ENCODE data around the gene DYSF.
"Not testable (repeated sequence)": the region's sequence is repeated elsewhere in the genome, so short reads cannot be mapped to it uniquely, and the experiment has no call there.

DYSF gene

DNA sequence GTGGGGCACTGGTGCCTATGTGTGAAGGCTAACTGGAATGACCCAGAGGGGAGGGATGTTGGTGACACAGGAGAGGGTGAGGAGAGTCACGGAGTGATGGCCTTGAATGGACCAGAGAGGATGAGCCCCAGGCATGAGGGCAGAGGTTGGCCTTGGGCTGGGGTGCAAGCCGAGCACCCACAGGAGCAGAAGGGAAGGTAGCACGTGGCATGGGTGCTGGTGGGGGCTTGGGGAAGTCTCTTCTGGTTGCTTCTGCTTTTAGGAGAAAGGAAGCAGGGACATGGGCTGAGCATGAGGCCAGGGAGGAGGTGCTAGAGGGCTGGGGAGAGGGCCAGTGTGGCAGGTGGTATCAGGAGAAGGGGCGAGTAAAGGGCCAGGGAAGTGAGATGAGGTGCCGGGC is 183.8 kb downstream of the DYSF start:
- CTCF ChIA-PET, result no interaction called here
- DNase-seq (ENCODE audit: extremely low spot score), result no peak

DNA sequence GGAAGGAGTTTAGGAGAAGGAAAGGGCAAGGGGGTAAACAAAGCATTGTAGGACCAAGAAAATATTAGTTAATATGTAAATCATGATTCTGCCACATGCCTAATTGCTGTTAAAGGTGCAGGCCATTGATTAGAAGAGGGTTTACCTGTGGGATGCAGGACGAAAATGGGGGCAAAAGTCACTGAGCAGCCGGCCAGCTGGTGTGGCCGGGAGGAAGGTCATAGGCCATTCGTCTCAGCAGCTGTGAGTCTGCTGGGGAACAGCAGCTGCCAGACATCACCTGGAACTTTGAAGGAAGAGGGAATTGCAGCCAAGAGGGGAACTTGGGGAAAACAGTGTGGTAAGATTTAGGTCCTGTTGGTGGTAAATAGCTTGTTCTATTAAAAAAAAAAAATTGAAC is 184.4 kb downstream of the DYSF start:
- DNase-seq (ENCODE audit: extremely low spot score), result no peak
- TF ChIP-seq L3MBTL2 (conservative IDR thresholded peaks at IDR 0.05) (no peak), LEF1 (IDR thresholded peaks at IDR 0.05; ENCODE audit: borderline replicate concordance) (no peak), FOXA1 (IDR thresholded peaks at IDR 0.05) (no peak)
- POLR2A ChIA-PET, result no interaction called here
- CTCF ChIA-PET, result no interaction called here

More for the DNA sequence above, 183.8 kb downstream of the DYSF start:
- POLR2A ChIA-PET, result no interaction called here
- TF ChIP-seq NFRKB (IDR thresholded peaks at IDR 0.05), result no peak

DNA sequence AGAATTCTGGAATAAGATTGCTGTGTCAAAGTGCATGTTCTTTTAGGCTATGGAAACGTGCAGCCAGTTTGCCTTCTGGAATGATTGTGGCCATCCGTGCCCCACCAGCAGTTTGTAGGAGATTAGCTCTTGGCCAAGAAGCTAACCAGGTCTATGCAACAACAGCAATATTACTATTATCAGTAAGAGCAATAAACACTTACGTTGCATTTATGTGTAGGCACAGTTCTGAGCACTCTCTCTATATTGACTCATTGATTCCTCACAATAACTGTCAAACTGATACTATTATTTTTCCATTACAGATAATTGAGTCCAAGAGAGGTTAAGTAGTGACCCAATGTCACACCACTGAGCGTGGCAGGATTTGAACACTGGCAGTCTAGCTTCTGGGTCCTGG is 186.4 kb downstream of the DYSF start:
- CTCF ChIA-PET, result no interaction called here
- POLR2A ChIA-PET, result no interaction called here
- DNase-seq (ENCODE audit: extremely low spot score), result no peak
- no peak for TF ChIP-seq CTBP1 (IDR thresholded peaks at IDR 0.05; ENCODE audit: borderline replicate concordance)
- no peak for TF ChIP-seq SUZ12 (IDR thresholded peaks at IDR 0.05)
- TF ChIP-seq SP1 (IDR thresholded peaks at IDR 0.05), result no peak
- TF ChIP-seq BHLHE40 (IDR thresholded peaks at IDR 0.05; ENCODE audit: borderline replicate concordance), result no peak
- TF ChIP-seq ARNT (IDR thresholded peaks at IDR 0.05), result no peak
- TF ChIP-seq L3MBTL2 (conservative IDR thresholded peaks at IDR 0.05), result no peak
- no peak for TF ChIP-seq LEF1 (IDR thresholded peaks at IDR 0.05; ENCODE audit: borderline replicate concordance)
- no peak for TF ChIP-seq ELF4 (IDR thresholded peaks at IDR 0.05)
- TF ChIP-seq FOXA1 (IDR thresholded peaks at IDR 0.05), result no peak
- no peak for TF ChIP-seq ZNF384 (IDR thresholded peaks at IDR 0.05)
- TF ChIP-seq, protein P1, sequence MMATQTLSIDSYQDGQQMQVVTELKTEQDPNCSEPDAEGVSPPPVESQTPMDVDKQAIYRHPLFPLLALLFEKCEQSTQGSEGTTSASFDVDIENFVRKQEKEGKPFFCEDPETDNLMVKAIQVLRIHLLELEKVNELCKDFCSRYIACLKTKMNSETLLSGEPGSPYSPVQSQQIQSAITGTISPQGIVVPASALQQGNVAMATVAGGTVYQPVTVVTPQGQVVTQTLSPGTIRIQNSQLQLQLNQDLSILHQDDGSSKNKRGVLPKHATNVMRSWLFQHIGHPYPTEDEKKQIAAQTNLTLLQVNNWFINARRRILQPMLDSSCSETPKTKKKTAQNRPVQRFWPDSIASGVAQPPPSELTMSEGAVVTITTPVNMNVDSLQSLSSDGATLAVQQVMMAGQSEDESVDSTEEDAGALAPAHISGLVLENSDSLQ (IDR thresholded peaks at IDR 0.05), result no peak
- no peak for TF ChIP-seq FOXK2 (IDR thresholded peaks at IDR 0.05)
- no peak for TF ChIP-seq TARDBP (IDR thresholded peaks at IDR 0.05)

DNA sequence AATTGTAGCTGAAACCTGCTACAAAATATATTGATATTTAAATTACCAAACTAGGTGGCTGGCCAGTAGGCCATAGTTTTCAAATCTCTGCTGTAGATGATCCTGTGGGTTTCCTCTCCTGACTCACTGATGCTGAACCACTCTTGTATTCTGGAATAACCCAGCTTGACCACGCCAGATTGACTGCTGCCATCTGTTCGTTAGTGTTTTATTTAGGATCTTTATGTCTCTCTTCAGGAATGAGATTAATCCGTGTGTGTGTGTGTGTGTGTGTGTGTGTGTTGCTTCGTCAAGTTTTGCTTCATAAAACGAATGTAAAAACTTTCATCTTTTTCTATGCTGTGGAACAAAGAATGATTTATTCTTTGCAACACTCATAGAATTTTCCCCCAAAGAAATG is 187.1 kb downstream of the DYSF start:
- TF ChIP-seq BHLHE40 (IDR thresholded peaks at IDR 0.05; ENCODE audit: borderline replicate concordance), result no peak
- no peak for TF ChIP-seq CTBP1 (IDR thresholded peaks at IDR 0.05; ENCODE audit: borderline replicate concordance)
- no peak for TF ChIP-seq HDGF (IDR thresholded peaks at IDR 0.05; ENCODE audit: borderline replicate concordance)
- TF ChIP-seq FOXA1 (IDR thresholded peaks at IDR 0.05), result no peak
- TF ChIP-seq LEF1 (IDR thresholded peaks at IDR 0.05; ENCODE audit: borderline replicate concordance), result no peak
- no peak for TF ChIP-seq ARNT (IDR thresholded peaks at IDR 0.05)
- TF ChIP-seq FOXK2 (IDR thresholded peaks at IDR 0.05), result no peak
- TF ChIP-seq ELF4 (IDR thresholded peaks at IDR 0.05), result no peak
- no peak for TF ChIP-seq NFRKB (IDR thresholded peaks at IDR 0.05)
- TF ChIP-seq FOXM1 (IDR thresholded peaks at IDR 0.05; ENCODE audit: borderline replicate concordance), result no peak
- ChIA-PET POLR2A (no interaction called here), CTCF (no interaction called here)
- no peak for DNase-seq (ENCODE audit: extremely low spot score)

DNA sequence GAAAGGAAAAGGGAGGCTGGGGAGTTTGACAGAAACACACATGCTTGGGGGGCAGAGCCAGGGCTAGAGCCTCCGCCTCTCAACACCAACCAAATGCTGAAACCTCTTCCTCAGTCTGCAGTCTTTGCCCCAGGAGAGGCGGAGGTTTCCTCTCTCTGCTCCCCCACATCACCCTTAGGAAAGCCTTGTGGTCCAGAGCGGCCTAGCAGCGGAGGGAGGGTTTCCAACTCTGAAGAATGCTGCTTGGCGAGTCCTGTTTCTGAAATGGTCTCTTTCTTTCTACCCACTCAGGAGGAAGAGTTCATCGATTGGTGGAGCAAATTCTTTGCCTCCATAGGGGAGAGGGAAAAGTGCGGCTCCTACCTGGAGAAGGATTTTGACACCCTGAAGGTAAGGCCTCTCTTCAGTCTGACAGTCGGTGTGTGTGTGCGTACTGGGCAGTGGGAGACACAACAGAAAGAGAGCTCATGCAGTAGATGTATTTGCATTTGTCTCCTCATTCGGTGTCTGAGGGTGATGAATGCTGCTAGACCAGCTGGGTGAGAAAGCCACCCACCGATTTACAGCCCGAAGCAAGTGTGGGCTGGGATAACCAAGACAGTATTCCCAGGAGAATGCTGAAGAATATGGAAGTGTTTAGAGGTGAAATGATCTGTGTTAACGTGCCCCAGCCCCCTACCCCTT is 190.5 kb downstream of the DYSF start:
- CTCF ChIA-PET, result no interaction called here
- no peak for DNase-seq (ENCODE audit: extremely low spot score)
- POLR2A ChIA-PET, result no interaction called here
- no peak for TF ChIP-seq CTBP1 (IDR thresholded peaks at IDR 0.05; ENCODE audit: borderline replicate concordance)

DNA sequence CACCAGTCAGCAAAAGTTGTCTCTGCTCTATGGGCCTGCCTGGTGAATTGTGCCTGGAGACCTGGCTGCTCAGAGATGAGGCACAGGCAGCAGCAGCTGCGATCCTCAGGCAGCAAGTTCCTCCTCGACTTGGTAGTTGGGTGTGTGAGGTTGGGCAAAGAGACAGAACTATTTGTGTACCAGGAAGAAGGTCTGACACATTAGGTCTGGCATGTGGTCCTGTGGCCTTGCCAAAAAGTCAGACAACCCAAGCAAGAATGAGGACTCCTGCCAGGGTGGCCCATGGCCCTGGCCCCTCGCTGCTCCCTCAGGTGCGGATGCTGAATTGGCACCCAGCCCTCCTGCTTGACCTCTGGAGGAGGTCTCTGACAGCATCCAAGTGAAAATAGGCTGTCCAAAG is 192.7 kb downstream of the DYSF start:
- no peak for TF ChIP-seq LEF1 (IDR thresholded peaks at IDR 0.05; ENCODE audit: borderline replicate concordance)
- TF ChIP-seq ELF4 (IDR thresholded peaks at IDR 0.05), result no peak
- no peak for TF ChIP-seq FOXK2 (IDR thresholded peaks at IDR 0.05)
- TF ChIP-seq CTBP1 (IDR thresholded peaks at IDR 0.05; ENCODE audit: borderline replicate concordance), result no peak
- no peak for TF ChIP-seq SP1 (IDR thresholded peaks at IDR 0.05)
- TF ChIP-seq BHLHE40 (IDR thresholded peaks at IDR 0.05; ENCODE audit: borderline replicate concordance), result no peak
- no peak for TF ChIP-seq ZNF384 (IDR thresholded peaks at IDR 0.05)
- no peak for TF ChIP-seq FOXA1 (IDR thresholded peaks at IDR 0.05)
- ChIA-PET CTCF (no interaction called here), POLR2A (no interaction called here)
- DNase-seq (ENCODE audit: extremely low spot score), result no peak

DNA sequence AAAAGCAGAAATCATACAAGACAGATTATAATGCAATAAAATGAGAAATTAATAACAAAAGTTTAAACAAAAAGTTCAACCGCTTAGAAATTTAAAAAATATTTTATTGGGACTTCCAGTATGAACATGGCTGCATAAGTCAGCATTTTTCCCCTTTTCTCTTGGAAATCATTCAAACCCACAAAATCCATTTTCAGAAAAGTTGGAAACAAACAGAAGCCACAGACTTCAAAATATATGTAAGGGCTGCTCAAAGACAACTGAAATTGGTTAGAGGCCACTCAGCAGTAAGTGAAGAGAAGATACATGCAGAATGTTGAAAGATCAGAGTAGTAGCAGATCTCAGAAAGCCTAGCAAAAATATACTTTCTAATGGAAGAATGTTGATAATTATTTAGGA is 194.0 kb downstream of the DYSF start:
- no peak for DNase-seq (ENCODE audit: extremely low spot score)
- TF ChIP-seq ELF4 (IDR thresholded peaks at IDR 0.05) (no peak), CTBP1 (IDR thresholded peaks at IDR 0.05; ENCODE audit: borderline replicate concordance) (no peak), FOXK2 (IDR thresholded peaks at IDR 0.05) (no peak), LEF1 (IDR thresholded peaks at IDR 0.05; ENCODE audit: borderline replicate concordance) (no peak), NFRKB (IDR thresholded peaks at IDR 0.05) (no peak), FOXM1 (IDR thresholded peaks at IDR 0.05; ENCODE audit: borderline replicate concordance) (no peak), L3MBTL2 (conservative IDR thresholded peaks at IDR 0.05) (no peak), SUZ12 (IDR thresholded peaks at IDR 0.05) (no peak), ARNT (IDR thresholded peaks at IDR 0.05) (no peak), HDGF (IDR thresholded peaks at IDR 0.05; ENCODE audit: borderline replicate concordance) (no peak), BHLHE40 (IDR thresholded peaks at IDR 0.05; ENCODE audit: borderline replicate concordance) (no peak), SP1 (IDR thresholded peaks at IDR 0.05) (no peak), FOXA1 (IDR thresholded peaks at IDR 0.05) (no peak), TARDBP (IDR thresholded peaks at IDR 0.05) (no peak), ZNF384 (IDR thresholded peaks at IDR 0.05) (no peak)
- TF ChIP-seq, protein P1 (IDR thresholded peaks at IDR 0.05), result no peak
- CTCF ChIA-PET, result interaction anchor here (0.6 kb wide), 1 partner anchor 887 kb away, joined by 7 read pairs; no protein-coding TSS in a partner anchor
- POLR2A ChIA-PET, result no interaction called here

DNA sequence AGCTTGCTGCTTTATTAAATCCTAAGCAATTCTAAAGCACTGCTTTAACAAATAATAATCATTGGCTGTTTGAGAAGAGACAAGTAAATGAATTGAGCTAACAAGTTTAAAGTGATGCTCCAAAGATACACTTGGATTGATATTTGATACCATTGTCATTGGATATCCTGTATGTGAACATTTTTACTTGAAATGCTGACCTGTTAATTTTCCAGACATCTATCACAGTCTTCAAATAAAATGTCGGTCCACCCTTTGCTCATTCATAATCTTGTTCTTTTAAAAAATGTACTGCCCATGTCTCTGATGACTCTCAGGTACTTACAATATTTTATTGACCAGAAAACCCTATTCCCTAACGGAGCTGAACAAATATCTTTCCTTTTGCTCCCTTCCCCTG is 202.1 kb downstream of the DYSF start:
- no peak for TF ChIP-seq ARNT (IDR thresholded peaks at IDR 0.05)
- TF ChIP-seq HDGF (IDR thresholded peaks at IDR 0.05; ENCODE audit: borderline replicate concordance), result no peak
- no peak for TF ChIP-seq SUZ12 (IDR thresholded peaks at IDR 0.05)
- TF ChIP-seq FOXK2 (IDR thresholded peaks at IDR 0.05), result no peak
- TF ChIP-seq, protein P1 (IDR thresholded peaks at IDR 0.05), result no peak
- TF ChIP-seq NFRKB (IDR thresholded peaks at IDR 0.05), result no peak
- no peak for TF ChIP-seq FOXA1 (IDR thresholded peaks at IDR 0.05)
- no peak for TF ChIP-seq L3MBTL2 (conservative IDR thresholded peaks at IDR 0.05)
- ChIA-PET CTCF (no interaction called here), POLR2A (no interaction called here)
- no peak for DNase-seq (ENCODE audit: extremely low spot score)

DNA sequence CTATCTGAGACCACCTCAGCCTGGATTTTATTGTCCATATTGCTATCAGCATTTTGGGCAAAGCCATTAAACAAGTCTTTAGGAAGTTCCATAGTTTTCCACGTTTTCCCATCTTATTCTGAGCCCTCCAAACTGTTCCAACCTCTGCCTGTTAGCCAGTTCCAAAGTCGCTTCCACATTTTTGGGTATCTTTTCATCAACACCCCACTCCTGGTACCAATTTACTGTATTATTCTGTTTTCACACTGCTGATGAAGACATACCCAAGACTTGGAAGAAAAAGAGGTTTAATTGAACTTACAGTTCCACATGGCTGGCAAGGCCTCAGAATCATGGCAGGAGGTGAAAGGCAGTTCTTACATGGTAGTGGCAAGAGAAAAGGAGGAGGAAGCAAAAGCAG is 204.9 kb downstream of the DYSF start:
- DNase-seq (ENCODE audit: extremely low spot score); CTCF ChIA-PET; POLR2A ChIA-PET: not testable (repeated sequence)
